ENCODE data around the gene GOLGA6L9.
"Not testable (repeated sequence)": the region's sequence is repeated elsewhere in the genome, so short reads cannot be mapped to it uniquely, and the experiment has no call there.

GOLGA6L9 gene

DNA sequence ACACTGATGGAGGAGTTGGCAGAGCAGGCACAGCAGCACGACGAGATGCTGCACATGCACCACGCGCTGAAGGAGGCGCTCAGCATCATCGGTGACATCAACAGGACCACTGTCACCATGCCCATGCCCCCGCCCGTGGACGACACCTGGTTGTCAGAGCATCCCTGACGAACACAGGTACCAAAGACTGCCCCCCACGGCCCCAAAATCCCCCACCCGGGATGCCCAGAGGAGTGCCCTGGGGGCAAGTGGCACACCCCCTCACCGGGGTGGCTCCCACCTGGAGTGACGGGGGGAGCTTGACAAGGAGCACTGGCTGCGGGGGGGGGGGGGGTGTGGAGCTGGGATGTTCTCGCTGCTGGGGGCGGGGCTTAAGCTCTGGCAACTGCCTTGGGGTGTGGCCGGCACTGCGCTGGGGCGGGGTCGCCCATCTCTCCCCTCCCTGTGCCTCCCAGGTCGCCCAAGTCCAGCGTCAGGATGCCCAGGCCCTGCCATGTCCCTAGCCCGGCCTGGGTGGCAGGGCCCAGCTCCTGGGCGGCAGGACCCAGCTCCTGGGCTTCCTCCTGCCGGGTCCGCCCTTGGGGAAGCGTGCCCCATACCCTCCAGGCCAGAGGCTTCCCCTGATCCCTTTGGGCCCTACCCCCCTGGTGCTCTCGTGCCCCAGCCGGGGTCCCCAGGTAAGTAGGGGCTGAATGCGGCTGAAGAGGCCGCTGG lies 42.8 kb downstream of the GOLGA6L9 start:
- H3K4me3 ChIP-seq (ENCODE audit: low read length); DNase-seq (ENCODE audit: low read depth); H3K9me3 ChIP-seq (ENCODE audit: control insufficient read depth, low read length); H3K36me3 ChIP-seq (ENCODE audit: control insufficient read depth, insufficient read depth, low read length, severe bottlenecking); H3K9ac ChIP-seq (ENCODE audit: low read length); H3K4me1 ChIP-seq (ENCODE audit: control insufficient read depth, insufficient read depth, low read length); H3K27me3 ChIP-seq (replicated peaks; ENCODE audit: control insufficient read depth, insufficient read depth, low read length): not testable (repeated sequence)

DNA sequence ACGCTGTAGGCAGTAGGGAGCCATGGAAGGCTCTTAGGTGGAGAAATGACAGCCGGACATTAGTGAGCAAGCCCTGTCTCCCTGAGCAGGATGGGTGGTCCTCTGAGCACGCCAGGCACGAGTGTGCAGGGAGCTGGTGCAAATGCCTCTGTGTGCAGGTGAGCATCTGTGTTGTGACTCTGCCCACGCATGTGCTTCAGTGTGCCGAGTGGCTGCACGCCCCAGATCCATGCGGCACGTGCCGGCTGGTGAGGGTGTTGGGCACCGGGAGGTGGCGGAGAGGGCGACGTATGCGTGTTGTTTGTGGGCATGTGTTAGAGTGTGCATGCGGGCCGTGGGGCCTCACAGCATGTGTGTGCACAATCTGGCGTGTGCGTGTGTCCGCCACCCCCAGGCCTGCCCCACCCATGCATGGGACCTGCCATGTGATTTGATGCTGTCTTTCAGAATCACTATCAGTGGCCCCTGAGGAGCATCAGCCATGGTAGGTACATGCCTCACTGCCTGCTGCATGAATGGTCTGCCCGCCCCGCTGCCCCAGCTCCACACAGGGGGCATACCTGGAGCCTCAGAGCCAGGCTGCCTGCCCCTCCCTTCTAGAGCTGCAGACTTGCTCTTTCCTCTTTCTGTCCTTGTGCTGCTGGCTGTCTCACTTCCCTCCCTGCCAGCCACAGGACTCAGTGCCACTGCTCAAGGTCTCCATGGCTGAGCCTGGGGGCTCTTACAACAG lies 45.1 kb downstream of the GOLGA6L9 start:
- DNase-seq (ENCODE audit: low read depth): not testable (repeated sequence)

DNA sequence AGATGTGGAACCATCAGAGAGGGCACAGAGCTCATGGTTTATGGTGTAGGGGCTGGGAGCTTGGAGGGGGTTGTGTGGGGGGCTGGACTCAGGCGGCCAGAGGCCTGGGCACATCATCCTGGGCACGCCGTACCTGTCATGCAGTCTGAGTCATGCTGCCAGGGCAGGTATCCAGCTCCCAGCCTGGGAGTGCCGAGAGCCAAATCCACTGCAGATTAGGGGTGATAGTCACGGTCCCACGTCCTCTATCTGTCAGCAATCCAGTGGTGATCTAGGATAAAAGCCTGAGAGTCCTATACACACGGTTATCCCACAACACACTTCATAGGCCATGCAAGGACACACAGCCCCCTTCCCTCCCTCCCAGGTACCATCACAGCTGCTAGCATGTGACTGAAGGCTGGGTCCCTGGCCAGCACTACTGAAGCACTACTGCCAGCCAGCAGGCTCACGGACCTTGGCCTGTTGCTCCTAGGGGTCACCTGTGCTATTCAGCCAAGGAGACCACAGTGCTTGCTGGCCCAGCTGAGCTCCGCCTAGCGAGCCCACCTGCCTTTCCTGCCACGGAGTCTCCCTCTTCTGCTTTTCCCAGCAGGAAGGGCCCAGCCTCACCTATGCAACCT lies 45.8 kb downstream of the GOLGA6L9 start:
- H3K36me3 ChIP-seq (ENCODE audit: control insufficient read depth, insufficient read depth, low read length, severe bottlenecking); H3K4me1 ChIP-seq (ENCODE audit: control insufficient read depth, insufficient read depth, low read length); H3K27me3 ChIP-seq (replicated peaks; ENCODE audit: control insufficient read depth, insufficient read depth, low read length); H3K9me3 ChIP-seq (ENCODE audit: control insufficient read depth, low read length); H3K4me3 ChIP-seq (ENCODE audit: low read length); H3K9ac ChIP-seq (ENCODE audit: low read length); DNase-seq (ENCODE audit: low read depth): not testable (repeated sequence)

More for the DNA sequence above, 45.1 kb downstream of the GOLGA6L9 start:
- not testable (repeated sequence) for H3K9me3 ChIP-seq (ENCODE audit: control insufficient read depth, low read length); H3K36me3 ChIP-seq (ENCODE audit: control insufficient read depth, insufficient read depth, low read length, severe bottlenecking); H3K4me1 ChIP-seq (ENCODE audit: control insufficient read depth, insufficient read depth, low read length); H3K4me3 ChIP-seq (ENCODE audit: low read length); H3K9ac ChIP-seq (ENCODE audit: low read length); H3K27me3 ChIP-seq (replicated peaks; ENCODE audit: control insufficient read depth, insufficient read depth, low read length)

DNA sequence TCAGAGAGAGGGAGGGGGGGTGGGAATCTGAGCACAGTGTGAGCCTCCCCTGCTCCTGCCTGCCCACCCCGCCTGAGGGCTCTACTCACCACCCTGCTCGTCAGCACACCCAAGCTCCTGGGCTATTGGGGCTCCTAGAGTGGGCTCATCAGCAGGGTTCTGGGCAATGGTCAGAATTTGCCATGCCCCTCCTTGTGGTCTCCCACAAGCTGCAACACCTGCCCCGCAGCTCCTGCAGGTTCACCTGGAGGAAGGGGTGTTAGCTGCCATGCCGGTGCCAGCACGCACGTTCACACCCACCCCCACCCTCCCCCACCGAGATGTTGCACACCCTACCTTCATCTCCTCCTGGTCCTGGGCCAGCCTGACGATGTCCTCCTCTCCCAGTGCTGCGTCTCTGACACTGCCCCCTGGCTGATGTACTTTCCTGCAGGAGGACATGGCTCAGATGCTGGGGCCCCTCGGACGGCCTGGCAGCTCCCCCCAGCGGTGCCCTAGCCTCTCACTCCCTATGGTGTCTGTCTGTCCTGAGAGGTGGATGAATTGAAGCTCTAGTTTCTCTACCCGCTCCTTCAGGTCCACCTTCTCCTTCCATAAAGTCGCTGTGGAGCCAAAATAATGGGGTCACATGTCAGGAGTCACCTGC lies 47.2 kb downstream of the GOLGA6L9 start:
- not testable (repeated sequence) for H3K27me3 ChIP-seq (replicated peaks; ENCODE audit: control insufficient read depth, insufficient read depth, low read length); H3K4me1 ChIP-seq (ENCODE audit: control insufficient read depth, insufficient read depth, low read length); H3K4me3 ChIP-seq (ENCODE audit: low read length); H3K9ac ChIP-seq (ENCODE audit: low read length); H3K9me3 ChIP-seq (ENCODE audit: control insufficient read depth, low read length); H3K36me3 ChIP-seq (ENCODE audit: control insufficient read depth, insufficient read depth, low read length, severe bottlenecking); DNase-seq (ENCODE audit: low read depth)

DNA sequence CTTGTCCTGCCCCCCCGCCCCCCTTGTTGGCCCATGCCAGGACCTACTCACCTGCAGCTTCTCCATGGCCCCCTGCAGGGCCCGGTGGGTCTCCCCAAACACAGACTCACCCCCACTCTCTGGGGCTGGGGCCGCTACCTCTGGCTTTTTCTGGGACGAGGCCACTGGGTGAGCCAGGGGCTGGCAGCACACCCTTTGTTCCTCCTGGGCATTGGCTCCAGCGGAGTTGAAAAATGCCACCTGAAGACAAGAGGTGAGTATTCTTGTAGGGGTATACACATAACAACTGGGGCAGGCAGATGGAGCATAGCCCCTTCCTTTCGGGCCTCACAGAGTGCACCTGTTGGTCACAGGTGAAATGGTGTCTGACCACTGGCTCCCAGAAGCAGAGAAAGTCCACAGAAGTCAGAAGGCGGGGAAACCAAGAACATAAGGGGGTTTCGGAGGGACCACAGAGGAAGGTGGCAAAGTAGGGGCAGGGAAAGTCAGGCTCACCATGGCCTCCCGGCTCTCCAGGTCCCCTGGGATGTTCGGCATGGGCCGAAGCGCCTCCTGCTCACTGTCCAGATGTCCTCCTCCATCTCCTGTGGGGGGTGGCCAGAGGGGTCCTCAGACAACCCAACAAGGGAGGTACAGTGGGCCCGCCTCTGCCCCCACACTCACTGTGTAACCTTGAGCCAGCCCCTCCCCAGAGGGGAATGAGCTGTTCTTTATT lies 47.9 kb downstream of the GOLGA6L9 start:
- not testable (repeated sequence) for H3K27me3 ChIP-seq (replicated peaks; ENCODE audit: control insufficient read depth, insufficient read depth, low read length); H3K36me3 ChIP-seq (ENCODE audit: control insufficient read depth, insufficient read depth, low read length, severe bottlenecking); H3K9ac ChIP-seq (ENCODE audit: low read length); DNase-seq (ENCODE audit: low read depth); H3K9me3 ChIP-seq (ENCODE audit: control insufficient read depth, low read length); H3K4me3 ChIP-seq (ENCODE audit: low read length); H3K4me1 ChIP-seq (ENCODE audit: control insufficient read depth, insufficient read depth, low read length)
